ENCODE results near the gene NEURL2.

- TF ChIP-seq CTCF (IDR thresholded peaks at IDR 0.05) (no peak), EZH2 (IDR thresholded peaks at IDR 0.05) (no peak)
These were observed 17.5 kb downstream of the NEURL2 start for GRCh38 chr20:45873409-45874103.
